LNCAP (cell line): ENCODE measurements around the gene MYEF2.

Experiments
- TF ChIP-seq, protein P1 (sequence below): fragments of 450-650 bp; IDR thresholded peaks from 2 replicates; pipeline ENCODE4 v1.5.1; 2017; ENCODE audit warnings: mild to moderate bottlenecking

The MYEF2 gene

DNA sequence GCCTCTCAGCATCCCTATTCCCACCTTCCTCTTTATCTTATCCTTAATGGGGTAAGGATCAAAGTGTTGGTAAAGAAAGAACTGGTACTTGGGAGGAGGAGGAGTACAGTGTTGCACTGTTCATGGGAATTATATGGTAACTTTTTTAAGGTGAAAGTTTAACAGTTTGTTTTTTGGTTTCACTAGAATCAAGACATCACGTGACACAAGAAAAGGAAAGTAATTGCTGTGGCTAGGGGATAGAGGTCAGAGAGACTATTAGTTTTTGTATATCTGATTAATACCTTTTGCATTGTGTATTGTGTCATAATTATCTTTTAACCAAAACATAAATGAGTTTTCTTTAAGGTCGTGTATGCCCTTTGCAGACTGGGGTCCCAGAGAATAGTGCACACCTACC is 80.8 kb downstream of the MYEF2 start:
- TF ChIP-seq, protein P1, sequence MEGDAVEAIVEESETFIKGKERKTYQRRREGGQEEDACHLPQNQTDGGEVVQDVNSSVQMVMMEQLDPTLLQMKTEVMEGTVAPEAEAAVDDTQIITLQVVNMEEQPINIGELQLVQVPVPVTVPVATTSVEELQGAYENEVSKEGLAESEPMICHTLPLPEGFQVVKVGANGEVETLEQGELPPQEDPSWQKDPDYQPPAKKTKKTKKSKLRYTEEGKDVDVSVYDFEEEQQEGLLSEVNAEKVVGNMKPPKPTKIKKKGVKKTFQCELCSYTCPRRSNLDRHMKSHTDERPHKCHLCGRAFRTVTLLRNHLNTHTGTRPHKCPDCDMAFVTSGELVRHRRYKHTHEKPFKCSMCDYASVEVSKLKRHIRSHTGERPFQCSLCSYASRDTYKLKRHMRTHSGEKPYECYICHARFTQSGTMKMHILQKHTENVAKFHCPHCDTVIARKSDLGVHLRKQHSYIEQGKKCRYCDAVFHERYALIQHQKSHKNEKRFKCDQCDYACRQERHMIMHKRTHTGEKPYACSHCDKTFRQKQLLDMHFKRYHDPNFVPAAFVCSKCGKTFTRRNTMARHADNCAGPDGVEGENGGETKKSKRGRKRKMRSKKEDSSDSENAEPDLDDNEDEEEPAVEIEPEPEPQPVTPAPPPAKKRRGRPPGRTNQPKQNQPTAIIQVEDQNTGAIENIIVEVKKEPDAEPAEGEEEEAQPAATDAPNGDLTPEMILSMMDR = no peak

DNA sequence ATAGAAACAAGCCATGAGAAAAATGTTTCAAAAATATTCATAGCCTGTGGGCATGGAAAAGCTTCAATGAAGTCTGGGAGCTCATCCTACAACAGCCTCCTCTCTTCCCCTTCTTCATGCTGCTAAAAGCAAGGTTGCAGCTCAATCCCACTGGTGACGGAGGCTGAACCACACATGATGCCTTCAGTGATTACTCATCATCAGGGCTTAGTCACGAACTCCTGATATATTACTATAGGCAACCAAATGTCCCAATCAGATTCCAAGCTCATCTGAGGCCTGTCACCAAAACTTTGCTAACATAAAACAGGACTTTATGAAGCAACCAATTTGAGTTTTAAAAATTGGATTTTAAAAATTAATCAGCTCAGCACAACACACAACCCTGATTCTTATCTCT is 81.3 kb downstream of the MYEF2 start:
- TF ChIP-seq, protein P1 = no peak

DNA sequence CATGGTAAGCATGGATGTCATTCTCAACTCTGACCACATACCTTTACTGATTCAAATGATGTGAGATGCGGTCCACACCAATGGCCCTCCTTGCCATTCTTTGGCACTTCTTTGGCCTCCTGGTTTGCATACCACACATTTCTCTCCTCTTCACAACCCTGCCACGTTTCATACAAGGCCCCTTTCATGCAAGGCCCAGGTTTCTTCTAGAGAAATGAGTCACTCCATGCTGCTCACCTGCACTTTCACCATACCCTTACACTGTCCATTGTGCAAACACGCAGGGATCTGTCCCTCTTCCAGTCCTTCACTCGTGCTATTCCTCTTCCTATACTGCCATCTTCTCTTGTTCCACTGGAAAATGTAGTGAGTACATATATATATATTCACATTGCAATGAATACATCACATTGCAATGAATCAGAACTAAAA is 81.7 kb downstream of the MYEF2 start:
- TF ChIP-seq, protein P1 = no peak

DNA sequence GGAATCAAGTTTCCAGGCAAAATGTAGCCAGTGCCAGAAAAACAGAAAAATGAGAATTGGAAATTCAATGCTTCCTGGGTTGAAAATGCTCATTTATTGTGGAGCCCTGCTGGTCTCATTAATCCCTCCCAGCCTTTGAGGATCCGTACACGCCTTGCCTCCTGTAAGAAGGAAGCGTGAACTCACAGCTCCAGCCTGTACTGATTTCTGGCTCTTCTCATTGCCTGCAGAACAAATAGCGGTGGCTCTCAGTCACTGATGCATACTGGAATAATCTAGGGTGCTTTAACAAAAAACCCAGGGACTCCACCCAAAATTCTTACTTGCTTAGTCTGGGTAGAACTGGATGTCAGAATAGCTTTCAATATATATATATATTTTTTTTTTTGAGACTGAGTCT is 86.6 kb downstream of the MYEF2 start:
- TF ChIP-seq, protein P1 = no peak

DNA sequence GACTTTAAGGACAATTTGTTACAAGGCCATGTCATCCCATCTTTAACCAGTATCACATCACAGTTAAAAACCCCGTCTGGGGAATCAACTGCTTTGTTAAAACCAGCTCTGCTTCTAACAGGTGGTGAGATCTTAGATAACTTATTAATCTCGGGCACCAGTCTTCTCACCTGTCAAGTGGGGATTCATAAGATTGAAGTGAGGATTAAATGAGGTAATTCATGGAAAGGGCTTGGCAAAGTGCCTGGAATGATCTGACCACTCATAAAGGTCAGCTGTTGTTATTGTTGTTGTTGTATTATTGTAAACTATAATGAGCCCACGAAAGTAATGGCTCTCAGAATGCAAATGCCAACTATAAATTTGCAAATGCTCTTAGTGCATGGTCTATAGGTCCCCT is 87.4 kb downstream of the MYEF2 start:
- TF ChIP-seq, protein P1 = no peak

DNA sequence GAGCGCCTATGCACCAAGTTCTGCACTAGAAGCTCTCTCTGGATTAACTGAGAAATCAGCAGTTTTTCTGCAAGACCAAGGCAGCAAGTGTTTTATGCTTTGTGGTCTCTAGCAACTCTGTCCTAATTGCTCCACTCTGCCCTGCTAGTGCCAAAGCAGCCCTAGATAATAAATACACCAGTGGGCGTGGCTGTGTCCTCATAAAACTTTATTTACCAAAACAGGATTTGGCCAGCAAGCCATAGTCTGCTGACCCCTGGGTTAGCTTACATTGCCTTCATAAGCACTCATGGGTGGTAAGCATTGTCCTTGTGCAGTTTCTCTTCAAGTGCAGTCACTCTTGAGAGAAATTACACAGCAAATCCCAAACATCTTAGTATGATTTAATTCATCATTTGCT is 88.0 kb downstream of the MYEF2 start:
- TF ChIP-seq, protein P1 = no peak

DNA sequence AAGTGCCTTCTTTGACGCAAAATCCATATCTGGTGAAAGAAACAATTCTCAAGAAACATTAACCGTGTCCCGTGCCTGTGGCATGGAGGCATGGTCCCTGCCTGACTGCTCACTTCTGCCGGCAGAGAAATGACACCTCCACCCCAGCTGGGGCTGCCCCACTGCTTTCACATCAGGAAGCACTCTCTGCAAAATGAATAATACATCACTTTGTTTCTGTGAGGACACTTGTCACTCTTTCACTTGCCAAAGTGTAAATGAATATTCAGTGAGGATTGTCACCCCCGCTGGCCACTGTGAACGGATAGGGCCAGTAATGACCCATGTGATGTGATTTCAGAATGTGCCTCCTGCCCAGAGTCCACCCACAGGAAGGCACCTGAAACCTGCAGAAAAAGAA is 88.4 kb downstream of the MYEF2 start:
- TF ChIP-seq, protein P1 = no peak

DNA sequence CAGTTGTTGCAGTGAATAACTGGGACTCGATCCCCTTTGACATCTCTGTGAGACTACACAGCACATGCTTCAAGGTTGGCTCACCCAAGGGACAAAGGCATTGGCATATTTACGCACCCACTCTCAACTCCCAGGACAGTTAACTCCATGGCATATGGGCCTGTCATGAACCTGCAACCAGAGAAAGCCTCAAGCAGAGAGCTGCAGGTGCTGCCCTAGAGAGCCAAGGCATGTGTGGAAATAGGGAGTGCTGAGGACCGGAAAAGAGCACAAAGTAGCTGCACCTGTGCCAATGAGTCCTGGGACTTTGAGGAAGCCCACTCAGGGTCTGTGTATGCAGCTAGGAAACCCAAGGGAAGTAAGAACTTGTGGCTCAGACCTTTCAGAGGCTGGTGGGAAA is 90.3 kb downstream of the MYEF2 start:
- TF ChIP-seq, protein P1 = no peak
